K562 (cell line): ENCODE data around the gene BIRC5. TPM values are rescaled to one million over a fixed set of nuclear protein-coding genes. Genes with fewer than 3 reads are reported as not detected.

Source experiments
- BCL6 ChIP-seq: fragments of 250-450 bp; sonication (Bioruptor Pico); IDR thresholded peaks from 2 replicates; pipeline ENCODE4 v1.4.0; 2020
- CBFB ChIP-seq: sonication (generic); formaldehyde crosslinking; IDR thresholded peaks from 2 replicates; pipeline ENCODE4 v1.4.0; 2020; ENCODE audit warnings: mild to moderate bottlenecking, missing genetic modification reagents
- ELF2 ChIP-seq: fragments of 250-450 bp; sonication (Bioruptor Pico); IDR thresholded peaks from 2 replicates; pipeline ENCODE4 v1.5.0; 2021; ENCODE audit warnings: mild to moderate bottlenecking
- ESRRB ChIP-seq: fragments of 250-450 bp; sonication (Bioruptor Pico); IDR thresholded peaks from 2 replicates; pipeline ENCODE4 v1.5.0; 2020; ENCODE audit warnings: mild to moderate bottlenecking, moderate library complexity, borderline replicate concordance
- MED1 ChIP-seq: sonication (generic); formaldehyde crosslinking; IDR thresholded peaks from 2 replicates; pipeline ENCODE4 v1.8.1; 2023; ENCODE audit warnings: missing genetic modification reagents, borderline replicate concordance
- NFRKB ChIP-seq: fragments of 450-650 bp; IDR thresholded peaks from 2 replicates; pipeline ENCODE4 v1.6.1; 2016; ENCODE audit warnings: low read depth
- POU5F1 ChIP-seq: fragments of 150-350 bp; IDR thresholded peaks from 2 replicates; pipeline ENCODE4 v1.6.1; 2014; ENCODE audit warnings: borderline replicate concordance, low read length, low read depth, mild to moderate bottlenecking; ENCODE audit not compliant: partially characterized antibody
- RNF2 ChIP-seq: sonication (generic); IDR thresholded peaks from 2 replicates; pipeline ENCODE4 v1.6.1; 2016
- SMC3 ChIP-seq: conservative IDR thresholded peaks from 2 replicates; pipeline ENCODE4 v1.6.1; 2011; ENCODE audit warnings: low read depth, low read length, improper control_type of control experiment; ENCODE audit not compliant: insufficient read depth
- SREBF1 ChIP-seq: fragments of 150-350 bp; IDR thresholded peaks from 2 replicates; pipeline ENCODE4 v1.6.1; 2014; ENCODE audit warnings: antibody characterized with exemption, low read depth, low read length, borderline replicate concordance
- TCF3 ChIP-seq: sonication (generic); formaldehyde crosslinking; IDR thresholded peaks from 2 replicates; pipeline ENCODE4 v1.4.0; 2020; ENCODE audit warnings: mild to moderate bottlenecking, missing genetic modification reagents
- TGIF2 ChIP-seq: sonication (generic); formaldehyde crosslinking; IDR thresholded peaks from 2 replicates; pipeline ENCODE4 v1.8.1; 2022; ENCODE audit warnings: mild to moderate bottlenecking, missing genetic modification reagents, moderate library complexity
- ZBED1 ChIP-seq: IDR thresholded peaks from 2 replicates; pipeline ENCODE4 v1.6.1; 2014
- ZNF174 ChIP-seq: fragments of 250-450 bp; sonication (Bioruptor Pico); IDR thresholded peaks from 2 replicates; pipeline ENCODE4 v1.4.0; 2020; ENCODE audit warnings: mild to moderate bottlenecking
- ZNF24 ChIP-seq: fragments of 450-650 bp; IDR thresholded peaks from 2 replicates; pipeline ENCODE4 v1.6.1; 2016
- ZNF695 ChIP-seq: fragments of 450-650 bp; formaldehyde crosslinking; IDR thresholded peaks from 2 replicates; pipeline ENCODE4 v1.4.0; 2020; ENCODE audit warnings: mild to moderate bottlenecking, moderate library complexity
- ZNF699 ChIP-seq: fragments of 250-450 bp; sonication (Bioruptor Pico); IDR thresholded peaks from 2 replicates; pipeline ENCODE4 v1.8.0; 2021; ENCODE audit warnings: mild to moderate bottlenecking, moderate library complexity; ENCODE audit not compliant: insufficient replicate concordance
- polyA plus RNA-seq, 8 experiments: library from polyadenylated mRNA; depleted of rRNA in 4 of 8; stranded (reverse) in 5 of 8; unstranded in 3 of 8; fragments of >200 nt; fragmentation: Nextera tagmentation in 2 of 8; fragmentation: Illumina TruSeq in 1 of 8; extraction: Ambion mirVana in 2 of 8; extraction: Trizol in 1 of 8; gene quantifications; 2 replicates each; pipeline versions ENCODE4 v1.2.1 to v1.2.3, GENCODE V29; 2011 to 2014; ENCODE audit warnings: inconsistent platforms in 1 of 8, missing spikeins in 1 of 8
- total RNA-seq, 7 experiments: library from RNA; depleted of rRNA in 6 of 7; stranded (reverse); fragments of >200 nt in 6 of 7; fragmentation: Illumina TruSeq in 2 of 7; extraction: Trizol in 2 of 7; gene quantifications; 2 replicates each; pipeline versions ENCODE4 v1.2.1 to v1.2.3, GENCODE V29; 2011 to 2021; ENCODE audit warnings: low replicate concordance in 1 of 7
- TF ChIP-seq, protein P1 (sequence below): fragments of 450-650 bp; IDR thresholded peaks from 2 replicates; pipeline ENCODE4 v1.6.1; 2018; ENCODE audit not compliant: partially characterized antibody
- TF ChIP-seq, protein P2 (sequence below): sonication (generic); formaldehyde crosslinking; IDR thresholded peaks from 2 replicates; pipeline ENCODE4 v1.8.0; 2023; ENCODE audit warnings: missing genetic modification reagents, mild to moderate bottlenecking, borderline replicate concordance
- TF ChIP-seq, protein P3 (sequence below): sonication (generic); formaldehyde crosslinking; IDR thresholded peaks from 2 replicates; pipeline ENCODE4 v1.8.1; 2022; ENCODE audit warnings: missing genetic modification reagents

The BIRC5 gene
- total and polyA plus RNA-seq, 9 of the 15 experiments (the other 6 are each of a cell fraction or from before 2014, with no cell fraction given): 64.4 to 140 (median 101) TPM

DNA sequence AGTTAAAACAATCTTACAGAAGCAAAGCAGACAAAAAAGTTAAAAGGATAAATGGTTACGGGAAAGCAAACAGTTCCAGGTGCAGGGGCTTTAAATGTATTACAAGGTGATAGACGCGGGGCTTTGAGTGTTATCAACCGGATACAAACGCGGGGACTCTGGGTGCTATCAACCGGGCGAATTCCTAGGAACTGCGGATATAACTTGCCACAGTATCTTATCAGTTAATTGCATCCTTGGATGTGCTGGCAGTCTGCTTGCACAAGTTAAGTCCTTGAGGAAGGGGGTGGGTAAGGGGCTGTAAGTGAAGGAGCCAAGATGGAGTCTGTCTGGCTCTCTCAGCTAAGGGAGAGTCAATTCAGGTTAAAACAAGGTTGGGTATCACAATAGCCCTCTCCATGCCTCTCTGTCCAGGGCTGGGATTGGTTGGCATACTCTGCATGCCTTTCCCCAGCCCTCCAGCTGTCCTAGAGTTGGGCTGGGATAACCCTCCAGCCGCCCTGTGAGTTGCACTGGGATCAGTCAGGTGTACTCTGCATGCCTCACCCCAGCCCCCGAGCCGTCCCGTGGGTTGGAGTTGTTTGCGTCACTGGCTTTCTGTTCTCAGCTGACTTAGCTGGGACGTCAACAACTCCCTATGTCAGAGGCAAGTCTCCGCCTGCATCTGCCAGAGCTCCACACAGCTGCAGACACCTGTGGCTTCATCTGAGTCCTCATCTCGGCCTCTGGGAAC is 58.3 kb downstream of the BIRC5 start (continued):
- TF ChIP-seq, protein P1, sequence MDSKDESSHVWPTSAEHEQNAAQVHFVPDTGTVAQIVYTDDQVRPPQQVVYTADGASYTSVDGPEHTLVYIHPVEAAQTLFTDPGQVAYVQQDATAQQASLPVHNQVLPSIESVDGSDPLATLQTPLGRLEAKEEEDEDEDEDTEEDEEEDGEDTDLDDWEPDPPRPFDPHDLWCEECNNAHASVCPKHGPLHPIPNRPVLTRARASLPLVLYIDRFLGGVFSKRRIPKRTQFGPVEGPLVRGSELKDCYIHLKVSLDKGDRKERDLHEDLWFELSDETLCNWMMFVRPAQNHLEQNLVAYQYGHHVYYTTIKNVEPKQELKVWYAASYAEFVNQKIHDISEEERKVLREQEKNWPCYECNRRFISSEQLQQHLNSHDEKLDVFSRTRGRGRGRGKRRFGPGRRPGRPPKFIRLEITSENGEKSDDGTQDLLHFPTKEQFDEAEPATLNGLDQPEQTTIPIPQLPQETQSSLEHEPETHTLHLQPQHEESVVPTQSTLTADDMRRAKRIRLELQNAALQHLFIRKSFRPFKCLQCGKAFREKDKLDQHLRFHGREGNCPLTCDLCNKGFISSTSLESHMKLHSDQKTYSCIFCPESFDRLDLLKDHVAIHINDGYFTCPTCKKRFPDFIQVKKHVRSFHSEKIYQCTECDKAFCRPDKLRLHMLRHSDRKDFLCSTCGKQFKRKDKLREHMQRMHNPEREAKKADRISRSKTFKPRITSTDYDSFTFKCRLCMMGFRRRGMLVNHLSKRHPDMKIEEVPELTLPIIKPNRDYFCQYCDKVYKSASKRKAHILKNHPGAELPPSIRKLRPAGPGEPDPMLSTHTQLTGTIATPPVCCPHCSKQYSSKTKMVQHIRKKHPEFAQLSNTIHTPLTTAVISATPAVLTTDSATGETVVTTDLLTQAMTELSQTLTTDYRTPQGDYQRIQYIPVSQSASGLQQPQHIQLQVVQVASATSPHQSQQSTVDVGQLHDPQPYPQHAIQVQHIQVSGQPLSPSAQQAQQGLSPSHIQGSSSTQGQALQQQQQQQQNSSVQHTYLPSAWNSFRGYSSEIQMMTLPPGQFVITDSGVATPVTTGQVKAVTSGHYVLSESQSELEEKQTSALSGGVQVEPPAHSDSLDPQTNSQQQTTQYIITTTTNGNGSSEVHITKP: no peak
- TF ChIP-seq NFRKB (peak; percentile 88), SREBF1 (no peak), ZNF695 (peak; percentile 98), BCL6 (CRISPR knock-in tag) (peak; percentile 99), ZBED1 (no peak), TCF3 (CRISPR knock-in tag) (peak; percentile 95), TGIF2 (CRISPR knock-in tag) (no peak), ELF2 (CRISPR knock-in tag) (peak; percentile 99), POU5F1 (no peak), MED1 (CRISPR knock-in tag) (no peak), SMC3 (no peak), ZNF24 (no peak), ZNF174 (CRISPR knock-in tag) (peak; percentile 97), ESRRB (CRISPR knock-in tag) (peak; percentile 96), CBFB (CRISPR knock-in tag) (no peak), ZNF699 (CRISPR knock-in tag) (peak; percentile 96), RNF2 (peak; percentile 69; the same call in 1 of the 2 replicates)
- TF ChIP-seq, protein P2, sequence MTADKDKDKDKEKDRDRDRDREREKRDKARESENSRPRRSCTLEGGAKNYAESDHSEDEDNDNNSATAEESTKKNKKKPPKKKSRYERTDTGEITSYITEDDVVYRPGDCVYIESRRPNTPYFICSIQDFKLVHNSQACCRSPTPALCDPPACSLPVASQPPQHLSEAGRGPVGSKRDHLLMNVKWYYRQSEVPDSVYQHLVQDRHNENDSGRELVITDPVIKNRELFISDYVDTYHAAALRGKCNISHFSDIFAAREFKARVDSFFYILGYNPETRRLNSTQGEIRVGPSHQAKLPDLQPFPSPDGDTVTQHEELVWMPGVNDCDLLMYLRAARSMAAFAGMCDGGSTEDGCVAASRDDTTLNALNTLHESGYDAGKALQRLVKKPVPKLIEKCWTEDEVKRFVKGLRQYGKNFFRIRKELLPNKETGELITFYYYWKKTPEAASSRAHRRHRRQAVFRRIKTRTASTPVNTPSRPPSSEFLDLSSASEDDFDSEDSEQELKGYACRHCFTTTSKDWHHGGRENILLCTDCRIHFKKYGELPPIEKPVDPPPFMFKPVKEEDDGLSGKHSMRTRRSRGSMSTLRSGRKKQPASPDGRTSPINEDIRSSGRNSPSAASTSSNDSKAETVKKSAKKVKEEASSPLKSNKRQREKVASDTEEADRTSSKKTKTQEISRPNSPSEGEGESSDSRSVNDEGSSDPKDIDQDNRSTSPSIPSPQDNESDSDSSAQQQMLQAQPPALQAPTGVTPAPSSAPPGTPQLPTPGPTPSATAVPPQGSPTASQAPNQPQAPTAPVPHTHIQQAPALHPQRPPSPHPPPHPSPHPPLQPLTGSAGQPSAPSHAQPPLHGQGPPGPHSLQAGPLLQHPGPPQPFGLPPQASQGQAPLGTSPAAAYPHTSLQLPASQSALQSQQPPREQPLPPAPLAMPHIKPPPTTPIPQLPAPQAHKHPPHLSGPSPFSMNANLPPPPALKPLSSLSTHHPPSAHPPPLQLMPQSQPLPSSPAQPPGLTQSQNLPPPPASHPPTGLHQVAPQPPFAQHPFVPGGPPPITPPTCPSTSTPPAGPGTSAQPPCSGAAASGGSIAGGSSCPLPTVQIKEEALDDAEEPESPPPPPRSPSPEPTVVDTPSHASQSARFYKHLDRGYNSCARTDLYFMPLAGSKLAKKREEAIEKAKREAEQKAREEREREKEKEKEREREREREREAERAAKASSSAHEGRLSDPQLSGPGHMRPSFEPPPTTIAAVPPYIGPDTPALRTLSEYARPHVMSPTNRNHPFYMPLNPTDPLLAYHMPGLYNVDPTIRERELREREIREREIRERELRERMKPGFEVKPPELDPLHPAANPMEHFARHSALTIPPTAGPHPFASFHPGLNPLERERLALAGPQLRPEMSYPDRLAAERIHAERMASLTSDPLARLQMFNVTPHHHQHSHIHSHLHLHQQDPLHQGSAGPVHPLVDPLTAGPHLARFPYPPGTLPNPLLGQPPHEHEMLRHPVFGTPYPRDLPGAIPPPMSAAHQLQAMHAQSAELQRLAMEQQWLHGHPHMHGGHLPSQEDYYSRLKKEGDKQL: no peak
- TF ChIP-seq, protein P3, sequence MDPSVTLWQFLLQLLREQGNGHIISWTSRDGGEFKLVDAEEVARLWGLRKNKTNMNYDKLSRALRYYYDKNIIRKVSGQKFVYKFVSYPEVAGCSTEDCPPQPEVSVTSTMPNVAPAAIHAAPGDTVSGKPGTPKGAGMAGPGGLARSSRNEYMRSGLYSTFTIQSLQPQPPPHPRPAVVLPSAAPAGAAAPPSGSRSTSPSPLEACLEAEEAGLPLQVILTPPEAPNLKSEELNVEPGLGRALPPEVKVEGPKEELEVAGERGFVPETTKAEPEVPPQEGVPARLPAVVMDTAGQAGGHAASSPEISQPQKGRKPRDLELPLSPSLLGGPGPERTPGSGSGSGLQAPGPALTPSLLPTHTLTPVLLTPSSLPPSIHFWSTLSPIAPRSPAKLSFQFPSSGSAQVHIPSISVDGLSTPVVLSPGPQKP (CRISPR knock-in tag): no peak
